ENCODE measurements around the gene FHIT. TPM values are rescaled to one million over a fixed set of nuclear protein-coding genes. Genes with fewer than 3 reads are reported as not detected.

Gene FHIT
- total RNA-seq, 2 donors from 2014 or later = 10.4 to 15.8 TPM

DNA sequence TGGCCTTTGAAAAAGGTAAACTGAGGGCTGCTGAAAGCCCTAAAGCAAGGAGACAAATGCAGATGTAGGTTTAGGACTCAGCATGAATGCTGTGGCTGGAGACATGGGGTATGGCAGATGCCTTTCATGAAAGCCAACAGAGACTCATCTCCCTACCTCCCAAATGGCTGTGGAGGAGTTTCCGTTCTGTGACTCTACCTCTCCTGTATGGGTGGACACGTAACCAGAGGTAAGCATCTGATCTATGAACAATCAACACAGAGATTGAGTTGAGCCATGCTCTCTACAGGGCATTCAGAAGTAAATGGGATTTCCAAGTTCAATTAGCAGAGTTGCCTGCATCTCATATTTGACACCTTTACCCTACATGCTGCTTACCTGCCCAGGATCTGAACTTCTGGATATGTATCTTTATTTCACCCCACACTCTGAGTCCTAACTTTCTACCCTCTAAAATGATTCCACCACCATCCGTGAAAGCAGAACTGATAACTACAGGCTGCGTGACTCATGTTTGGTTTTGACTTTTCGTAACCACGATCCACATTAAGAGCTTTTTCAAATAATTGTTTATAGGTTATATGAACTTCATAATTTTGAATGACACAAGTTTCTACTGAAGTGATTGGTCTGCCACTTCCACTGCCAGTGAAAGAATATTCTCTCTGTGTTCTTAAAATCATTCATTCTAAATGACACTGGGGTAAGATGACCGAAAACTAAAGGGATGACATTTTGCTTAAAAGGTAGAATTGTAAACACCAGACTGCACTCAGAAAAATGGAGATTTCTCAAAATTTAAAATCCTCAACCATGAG is 1058.7 kb downstream of the FHIT start:
- WGBS, 2 donors = 85 to 90% methylated on average over 7 of the region's 7 CpGs

DNA sequence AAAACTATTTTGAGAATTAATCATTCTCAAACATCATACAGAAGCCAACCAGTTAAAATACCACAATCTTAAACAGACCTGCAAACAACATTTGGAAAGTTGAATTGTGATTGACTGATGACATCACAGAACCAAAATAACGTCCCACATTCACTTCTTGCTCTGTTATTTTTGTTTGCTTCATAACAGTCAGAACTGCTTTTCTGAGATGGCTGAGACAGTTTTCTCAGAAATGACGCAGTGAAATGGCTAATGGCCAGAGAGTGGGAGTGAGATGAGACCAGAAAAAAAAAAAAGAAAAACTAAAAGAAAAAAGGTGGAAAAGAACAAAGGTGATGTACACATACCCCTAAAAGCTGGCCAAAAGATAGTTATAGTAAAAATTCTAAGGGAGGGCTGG is 1061.2 kb downstream of the FHIT start:
- ATAC-seq = no peak
- H3K4me1 ChIP-seq = no peaks in the 10 kb centered on the region
- no peak overlapping the region for H3K27ac ChIP-seq
- no peaks in the 10 kb centered on the region for H3K27me3 ChIP-seq
- TF ChIP-seq POLR2A (IDR thresholded peaks at IDR 0.05) = no peak
- TF ChIP-seq, protein P1, sequence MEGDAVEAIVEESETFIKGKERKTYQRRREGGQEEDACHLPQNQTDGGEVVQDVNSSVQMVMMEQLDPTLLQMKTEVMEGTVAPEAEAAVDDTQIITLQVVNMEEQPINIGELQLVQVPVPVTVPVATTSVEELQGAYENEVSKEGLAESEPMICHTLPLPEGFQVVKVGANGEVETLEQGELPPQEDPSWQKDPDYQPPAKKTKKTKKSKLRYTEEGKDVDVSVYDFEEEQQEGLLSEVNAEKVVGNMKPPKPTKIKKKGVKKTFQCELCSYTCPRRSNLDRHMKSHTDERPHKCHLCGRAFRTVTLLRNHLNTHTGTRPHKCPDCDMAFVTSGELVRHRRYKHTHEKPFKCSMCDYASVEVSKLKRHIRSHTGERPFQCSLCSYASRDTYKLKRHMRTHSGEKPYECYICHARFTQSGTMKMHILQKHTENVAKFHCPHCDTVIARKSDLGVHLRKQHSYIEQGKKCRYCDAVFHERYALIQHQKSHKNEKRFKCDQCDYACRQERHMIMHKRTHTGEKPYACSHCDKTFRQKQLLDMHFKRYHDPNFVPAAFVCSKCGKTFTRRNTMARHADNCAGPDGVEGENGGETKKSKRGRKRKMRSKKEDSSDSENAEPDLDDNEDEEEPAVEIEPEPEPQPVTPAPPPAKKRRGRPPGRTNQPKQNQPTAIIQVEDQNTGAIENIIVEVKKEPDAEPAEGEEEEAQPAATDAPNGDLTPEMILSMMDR (IDR thresholded peaks at IDR 0.05) = no peak
- no peak overlapping the region for H3K4me3 ChIP-seq
- no peaks in the 10 kb centered on the region for H3K36me3 ChIP-seq (replicated peaks in 1 of 2; ENCODE audit: insufficient read depth in 1 of 2, low read depth in 2 of 2)
- DNase-seq = no peak
- WGBS, 2 donors = 41 to 58% methylated on average over 2 of the region's 2 CpGs
- no peaks in the 10 kb centered on the region for H3K9me3 ChIP-seq
- intact Hi-C loops (cut with DNase I) = no loop called here

More for the DNA sequence above, 1058.7 kb downstream of the FHIT start:
- ATAC-seq = no peak
- no peaks in the 10 kb centered on the region for H3K36me3 ChIP-seq (replicated peaks in 1 of 2; ENCODE audit: insufficient read depth in 1 of 2, low read depth in 2 of 2)
- no peaks in the 10 kb centered on the region for H3K9me3 ChIP-seq
- H3K27ac ChIP-seq = no peak overlapping the region
- no peak for DNase-seq
- no peak overlapping the region for H3K4me3 ChIP-seq
- H3K4me1 ChIP-seq = no peaks in the 10 kb centered on the region
- TF ChIP-seq, protein P1 (IDR thresholded peaks at IDR 0.05) = no peak
- no peak for TF ChIP-seq POLR2A (IDR thresholded peaks at IDR 0.05)
- intact Hi-C loops (cut with DNase I) = no loop called here
- no peaks in the 10 kb centered on the region for H3K27me3 ChIP-seq

DNA sequence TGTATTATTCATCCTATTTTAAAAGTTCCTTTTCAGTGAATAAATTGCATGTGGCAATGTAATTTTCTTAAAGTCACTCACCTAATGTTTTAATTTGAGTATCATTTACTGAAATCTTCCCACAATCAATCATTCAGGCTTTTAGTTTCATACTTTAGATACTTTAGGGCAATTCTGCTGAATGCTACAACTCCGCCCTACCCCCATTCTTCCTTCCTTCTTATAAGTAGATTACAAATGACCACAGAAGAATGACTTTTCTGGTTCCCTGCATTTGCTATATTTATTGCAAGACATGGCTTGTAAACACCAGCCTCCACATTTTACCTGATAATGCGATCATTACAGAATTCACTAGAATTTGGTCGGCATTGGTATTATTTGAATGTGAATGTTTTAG is 1061.9 kb downstream of the FHIT start:
- no peak overlapping the region for H3K4me3 ChIP-seq
- intact Hi-C loops (cut with DNase I) = no loop called here
- H3K27ac ChIP-seq = no peak overlapping the region
- no peaks in the 10 kb centered on the region for H3K9me3 ChIP-seq
- no peak for ATAC-seq
- no peak for DNase-seq
- TF ChIP-seq, protein P1 (IDR thresholded peaks at IDR 0.05) = no peak
- TF ChIP-seq POLR2A (IDR thresholded peaks at IDR 0.05) = no peak
- 89 to 91% methylated on average over 3 of the region's 3 CpGs for WGBS, 2 donors
- no peaks in the 10 kb centered on the region for H3K4me1 ChIP-seq
- no peaks in the 10 kb centered on the region for H3K27me3 ChIP-seq
- no peaks in the 10 kb centered on the region for H3K36me3 ChIP-seq (replicated peaks in 1 of 2; ENCODE audit: insufficient read depth in 1 of 2, low read depth in 2 of 2)

DNA sequence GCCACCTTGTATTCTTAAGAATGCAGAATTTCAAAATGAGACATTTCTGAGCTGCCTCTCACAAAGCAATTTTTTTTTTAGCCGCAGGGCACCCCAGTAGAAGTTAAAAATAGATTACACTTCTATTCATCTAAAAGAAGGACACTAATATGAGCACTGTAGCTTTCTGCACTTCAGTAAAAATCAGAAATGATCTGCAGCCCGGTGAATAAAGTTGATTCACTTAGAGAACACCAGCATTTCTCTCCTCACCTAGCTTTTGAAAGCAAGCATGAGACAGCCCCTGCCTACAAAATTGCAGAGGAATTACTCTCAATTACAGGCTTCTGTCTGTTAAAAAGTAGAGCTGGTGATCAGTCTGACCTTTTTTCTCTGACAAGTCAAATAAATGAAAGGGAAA is 1062.4 kb downstream of the FHIT start:
- no peaks in the 10 kb centered on the region for H3K27me3 ChIP-seq
- TF ChIP-seq, protein P1 (IDR thresholded peaks at IDR 0.05) = no peak
- TF ChIP-seq POLR2A (IDR thresholded peaks at IDR 0.05) = no peak
- DNase-seq (no peak), ATAC-seq (no peak)
- intact Hi-C loops (cut with DNase I) = no loop called here
- H3K36me3 ChIP-seq (replicated peaks in 1 of 2; ENCODE audit: insufficient read depth in 1 of 2, low read depth in 2 of 2) = no peaks in the 10 kb centered on the region
- WGBS, 2 donors = 66 to 68% methylated on average over 2 of the region's 2 CpGs
- H3K4me1 ChIP-seq = no peaks in the 10 kb centered on the region
- H3K27ac ChIP-seq = no peak overlapping the region
- no peak overlapping the region for H3K4me3 ChIP-seq
- H3K9me3 ChIP-seq = no peaks in the 10 kb centered on the region

DNA sequence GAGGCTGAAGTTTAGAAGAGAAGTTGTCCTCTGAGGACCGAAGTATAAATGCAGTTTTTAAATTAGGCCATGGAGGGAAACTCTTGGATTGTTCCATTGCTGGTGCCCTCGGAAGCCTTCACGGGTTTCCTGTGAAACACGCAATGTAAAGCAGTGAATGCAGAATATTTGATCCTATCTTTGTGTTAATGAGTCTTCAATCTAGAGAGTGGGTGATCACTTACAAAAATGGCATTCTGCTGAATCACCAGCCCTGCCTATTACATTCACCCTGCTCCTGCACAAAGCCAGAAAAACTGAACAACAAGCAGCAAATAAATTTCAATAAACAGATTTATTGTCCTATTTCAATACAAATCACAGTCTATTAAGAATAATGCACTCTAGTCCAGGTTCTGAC is 1063.9 kb downstream of the FHIT start:
- H3K36me3 ChIP-seq (replicated peaks in 1 of 2; ENCODE audit: insufficient read depth in 1 of 2, low read depth in 2 of 2) = no peaks in the 10 kb centered on the region
- WGBS, 2 donors = 93 to 98% methylated on average over 4 of the region's 4 CpGs
- TF ChIP-seq, protein P1 (IDR thresholded peaks at IDR 0.05) = no peak
- no peak for TF ChIP-seq POLR2A (IDR thresholded peaks at IDR 0.05)
- no peaks in the 10 kb centered on the region for H3K27me3 ChIP-seq
- DNase-seq (no peak), ATAC-seq (no peak)
- no peak overlapping the region for H3K4me3 ChIP-seq
- H3K9me3 ChIP-seq = no peaks in the 10 kb centered on the region
- intact Hi-C loops (cut with DNase I) = no loop called here
- no peak overlapping the region for H3K27ac ChIP-seq
- H3K4me1 ChIP-seq = no peaks in the 10 kb centered on the region
